ENCODE measurements around the gene LARP1.
"Not testable (repeated sequence)": the region's sequence is repeated elsewhere in the genome, so short reads cannot be mapped to it uniquely, and the experiment has no call there.

Gene LARP1

DNA sequence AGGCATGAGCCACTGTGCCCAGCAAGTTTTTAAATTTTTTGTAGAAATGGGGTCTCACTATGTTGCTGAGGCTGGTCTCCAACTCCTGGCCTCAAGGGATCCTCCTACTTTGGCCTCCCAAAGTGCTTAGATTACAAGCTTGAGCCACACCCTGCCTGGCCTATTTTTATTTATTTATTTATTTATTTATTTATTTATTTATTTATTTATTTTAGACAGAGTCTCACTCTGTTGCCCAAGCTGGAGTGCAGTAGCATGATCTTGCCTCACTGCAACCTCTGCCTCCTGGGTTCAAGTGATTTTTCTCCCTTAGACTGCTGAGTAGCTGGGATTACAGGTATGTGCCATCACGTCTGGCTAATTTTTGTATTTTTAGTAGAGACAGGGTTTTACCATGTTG, 18.8 kb upstream of the LARP1 start:
- not testable (repeated sequence) for DNase-seq

DNA sequence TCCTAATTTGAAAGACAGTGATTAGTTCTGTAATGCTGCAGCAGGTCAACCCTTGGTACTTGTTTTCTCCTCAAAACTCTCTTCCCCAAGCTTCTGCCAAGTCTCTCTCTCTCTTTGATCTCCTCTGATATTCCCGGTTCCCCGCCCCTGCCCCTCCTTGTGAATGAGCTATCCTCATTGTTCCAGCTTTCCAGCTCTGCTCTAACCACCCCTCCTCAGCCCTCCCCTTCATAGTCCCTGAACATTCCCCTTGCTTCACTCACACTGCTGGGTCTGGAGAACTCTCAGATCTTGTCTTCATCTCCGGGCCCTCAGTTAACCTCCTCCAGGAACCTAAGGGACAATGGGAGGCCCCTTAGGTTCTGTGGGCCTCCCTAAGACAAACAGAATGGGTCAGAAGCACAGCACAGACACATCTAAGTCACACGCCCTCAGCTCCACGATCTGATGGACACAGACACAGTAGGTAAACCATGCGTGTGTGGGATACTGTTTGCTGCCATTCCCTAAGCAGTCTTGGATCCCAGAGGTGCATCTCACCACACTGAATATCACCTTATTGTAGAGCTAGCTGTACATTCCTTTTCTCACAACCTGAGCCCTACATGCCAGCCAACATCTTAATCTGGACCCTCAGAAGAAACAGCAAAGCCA, 17.4 kb upstream of the LARP1 start:
- DNase-seq: no peak

DNA sequence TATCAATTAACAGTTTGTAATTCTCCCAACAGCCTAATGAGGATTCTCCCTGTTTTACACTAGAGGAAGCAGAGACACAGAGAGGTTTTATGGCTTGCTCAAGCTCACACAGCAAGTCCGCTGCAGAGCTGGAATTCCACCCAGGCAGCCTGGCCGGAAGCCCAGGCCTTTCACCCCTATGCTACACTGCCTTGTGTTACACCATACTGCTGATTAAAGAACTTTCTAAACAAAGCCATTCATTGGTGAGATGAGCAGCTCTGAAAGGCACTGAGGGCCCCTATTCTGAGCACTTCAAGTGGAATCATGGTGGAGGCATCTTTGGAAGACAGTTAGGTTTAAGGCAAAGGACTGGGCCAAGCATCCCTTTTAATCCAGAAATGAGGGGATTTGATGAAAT, 14.7 kb upstream of the LARP1 start:
- no peak for DNase-seq

DNA sequence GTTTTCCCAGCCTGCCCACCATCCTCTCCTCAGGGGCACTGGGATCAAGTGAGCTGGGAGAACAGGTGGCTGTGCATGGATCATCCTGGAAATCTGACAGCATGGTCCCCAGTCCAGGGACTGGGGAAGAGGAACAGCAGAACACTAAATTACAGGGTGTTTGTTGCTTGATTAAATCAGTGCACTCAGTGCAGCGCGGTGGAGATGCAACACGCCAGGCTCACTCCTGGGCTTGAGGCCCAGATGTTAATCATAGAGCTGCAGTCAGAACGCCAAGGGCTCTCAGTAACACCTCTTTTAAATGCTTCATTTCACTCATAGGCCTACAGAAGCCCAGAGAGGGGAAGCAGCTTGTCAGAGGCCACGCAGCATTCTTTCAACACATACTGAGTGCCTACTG, 14.2 kb upstream of the LARP1 start:
- no peak for DNase-seq

DNA sequence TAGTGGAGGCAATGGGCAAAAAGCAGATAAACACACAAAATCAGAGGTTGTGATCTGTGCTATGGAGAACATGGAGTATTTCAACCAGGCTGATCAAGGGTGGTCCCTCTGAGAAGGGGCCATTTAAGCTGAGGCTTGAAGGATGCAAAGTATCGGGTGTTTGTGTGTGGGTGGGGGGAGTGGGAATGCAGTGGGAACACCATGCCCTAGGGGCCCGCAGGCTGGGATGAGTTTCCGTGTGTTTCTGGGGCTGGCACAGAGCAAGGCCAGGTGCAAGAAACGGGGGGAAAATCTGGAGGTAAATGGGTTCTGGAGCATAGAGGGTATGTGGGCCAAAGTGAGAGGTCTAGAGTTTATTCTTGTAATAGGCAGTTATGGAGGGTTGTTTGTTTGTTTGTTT, 13.8 kb upstream of the LARP1 start:
- DNase-seq: no peak

DNA sequence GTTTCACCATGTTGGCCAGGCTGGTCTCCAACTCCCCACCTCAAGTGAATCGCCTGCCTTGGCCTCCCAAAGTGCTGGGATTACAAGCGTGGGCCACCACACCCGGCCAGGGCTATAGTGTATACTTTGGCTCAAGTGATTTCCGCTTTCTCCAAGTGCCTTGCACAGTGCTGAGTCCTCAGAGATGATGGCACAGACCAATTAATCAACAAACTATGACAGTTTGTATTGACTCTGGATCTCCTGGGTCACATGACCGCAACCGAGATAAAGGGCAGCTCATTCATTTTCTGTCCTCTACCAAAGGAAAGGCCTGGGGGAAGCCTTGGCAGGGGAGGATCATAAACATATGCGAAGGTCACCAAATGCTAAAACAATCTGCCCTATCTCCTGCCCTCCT, 11.4 kb upstream of the LARP1 start:
- no peak for DNase-seq

DNA sequence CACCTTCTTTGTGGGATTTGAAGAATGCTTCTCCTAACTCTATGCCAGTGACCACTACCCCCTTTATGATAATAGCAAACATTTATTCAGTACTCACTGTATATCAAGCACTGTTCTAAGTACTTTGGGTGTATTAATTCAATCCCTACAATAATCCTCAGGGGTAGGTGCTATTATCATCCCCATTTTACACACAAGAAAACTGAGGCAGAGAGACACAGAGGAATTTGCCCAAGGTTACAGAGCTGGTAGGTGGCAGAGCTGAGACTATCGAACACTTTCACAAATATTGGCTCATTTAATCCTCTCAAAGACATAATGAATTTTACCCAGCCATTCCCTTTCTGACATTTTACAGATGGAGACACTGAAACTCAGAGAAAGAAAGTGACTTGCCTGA, 9.8 kb upstream of the LARP1 start:
- DNase-seq: no peak

DNA sequence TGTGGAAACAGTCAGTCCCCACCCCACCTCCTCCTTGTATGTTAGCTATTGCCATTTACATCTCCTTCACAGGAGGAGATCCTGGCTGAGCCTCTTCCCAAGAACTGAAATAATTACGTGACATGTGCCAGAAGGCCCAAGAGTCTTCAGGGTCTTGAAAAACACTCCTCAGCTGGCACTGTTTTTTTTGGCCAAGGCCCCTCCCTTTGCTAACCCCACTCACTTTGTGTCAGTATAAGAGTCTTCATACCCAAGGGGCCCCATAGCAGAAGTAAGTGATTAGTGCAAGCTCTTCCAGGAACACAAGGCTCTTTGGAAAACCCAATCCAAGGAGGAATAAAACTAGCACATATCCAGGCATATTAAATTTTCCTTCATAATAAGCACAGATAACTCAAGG, 5.7 kb upstream of the LARP1 start:
- DNase-seq: no peak

DNA sequence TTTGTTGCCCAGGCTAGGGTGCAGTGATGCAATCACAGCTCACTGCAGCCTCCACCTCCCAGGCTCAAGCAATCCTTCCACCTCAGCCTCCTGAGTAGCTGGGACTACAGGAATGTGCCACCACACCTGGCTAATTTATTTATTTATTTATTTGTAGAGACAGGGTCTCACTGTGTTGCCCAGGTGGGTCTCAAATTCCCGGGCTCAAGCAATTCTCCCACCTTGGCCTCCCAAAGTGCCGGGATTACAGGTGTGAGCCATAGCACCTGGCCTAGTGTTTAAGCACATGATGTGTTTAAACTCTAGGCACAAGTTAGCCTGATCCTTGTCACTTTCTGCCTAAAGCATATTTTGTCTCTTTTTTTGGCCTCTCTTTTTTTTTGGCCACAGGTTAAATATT, 4.5 kb upstream of the LARP1 start:
- DNase-seq: not testable (repeated sequence)

DNA sequence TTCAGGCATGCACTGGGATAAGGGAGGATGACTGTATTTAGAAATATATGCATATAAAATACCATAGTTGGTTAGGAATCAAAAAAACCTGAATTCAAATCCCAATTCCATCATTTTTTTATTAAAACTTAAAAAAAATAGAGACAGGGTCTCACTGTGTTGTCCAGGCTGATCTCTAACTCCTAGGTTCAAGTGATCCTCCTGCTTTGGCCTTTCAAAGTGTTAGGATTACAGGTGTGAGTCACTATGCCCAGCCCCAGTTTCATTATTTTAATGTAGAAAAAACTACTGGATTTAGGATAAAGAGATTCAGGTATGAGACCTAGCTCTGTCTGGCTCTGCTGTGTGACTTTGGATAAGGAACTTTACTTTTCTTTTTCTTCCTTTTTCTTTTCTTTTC, 3.3 kb upstream of the LARP1 start:
- DNase-seq: no peak

DNA sequence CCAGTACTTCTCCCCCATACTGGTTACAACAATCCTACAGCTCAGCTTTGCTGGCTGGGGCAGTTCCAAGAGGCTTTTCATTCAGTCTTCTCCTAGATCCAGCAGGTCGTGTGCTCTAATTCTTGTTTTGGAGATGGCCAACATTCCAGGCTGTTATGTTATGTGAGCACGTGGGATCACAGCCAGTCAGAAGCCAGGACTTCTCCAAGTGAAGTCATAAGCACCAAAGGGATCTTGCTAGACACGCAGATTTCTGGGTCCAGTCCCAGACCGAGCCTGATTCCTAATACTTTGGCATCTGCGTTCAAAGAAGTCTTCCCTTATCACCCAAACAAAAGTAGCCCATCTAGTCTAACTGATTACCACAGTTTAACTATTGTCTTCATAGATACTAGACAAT, 1.4 kb upstream of the LARP1 start:
- DNase-seq: no peak

DNA sequence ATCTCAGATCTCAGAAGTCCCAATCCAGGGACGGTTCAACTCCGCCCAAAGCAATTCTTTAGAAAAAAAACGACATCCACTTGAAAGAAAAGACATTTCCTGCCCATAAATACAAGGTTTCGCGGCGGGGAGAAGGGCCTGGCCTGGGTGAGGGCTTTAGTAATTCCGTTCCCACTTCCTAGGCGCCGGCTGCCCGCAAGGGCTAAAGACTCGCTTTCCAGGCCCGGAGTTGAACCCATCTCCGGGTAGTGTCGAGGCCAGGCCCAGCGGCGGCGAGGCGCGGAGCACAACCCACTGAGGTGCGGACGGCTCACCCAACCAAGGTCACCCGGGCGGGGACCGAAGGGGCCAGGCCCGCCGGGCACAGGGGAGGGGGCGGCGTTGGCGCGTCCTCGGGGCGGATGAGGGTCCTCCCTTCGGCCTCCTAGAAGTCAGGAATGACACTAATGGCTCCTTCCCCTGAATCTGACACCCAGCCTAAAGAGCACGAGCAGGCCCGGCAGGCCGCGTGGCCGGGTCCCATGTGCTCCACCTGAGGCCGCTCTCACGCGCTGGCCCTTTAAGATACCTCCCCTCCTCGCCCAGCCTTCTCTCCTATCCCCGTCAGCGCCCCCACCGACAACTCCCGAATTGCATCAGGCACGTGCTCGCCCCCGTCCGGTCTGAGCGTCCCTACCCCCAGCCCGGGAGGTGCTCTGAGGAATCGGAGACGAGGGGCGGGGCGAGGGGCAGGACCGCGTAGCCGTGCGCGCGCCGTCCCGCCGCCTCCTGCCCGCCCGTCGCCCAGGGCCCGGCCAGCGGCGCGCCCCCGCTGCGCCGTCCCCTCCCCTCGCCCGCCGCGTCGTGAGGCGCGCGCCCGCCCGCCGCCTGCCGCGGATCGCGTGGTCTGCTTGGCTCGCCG, 467 bp upstream of the LARP1 start:
- DNase-seq: peak; percentile 99

DNA sequence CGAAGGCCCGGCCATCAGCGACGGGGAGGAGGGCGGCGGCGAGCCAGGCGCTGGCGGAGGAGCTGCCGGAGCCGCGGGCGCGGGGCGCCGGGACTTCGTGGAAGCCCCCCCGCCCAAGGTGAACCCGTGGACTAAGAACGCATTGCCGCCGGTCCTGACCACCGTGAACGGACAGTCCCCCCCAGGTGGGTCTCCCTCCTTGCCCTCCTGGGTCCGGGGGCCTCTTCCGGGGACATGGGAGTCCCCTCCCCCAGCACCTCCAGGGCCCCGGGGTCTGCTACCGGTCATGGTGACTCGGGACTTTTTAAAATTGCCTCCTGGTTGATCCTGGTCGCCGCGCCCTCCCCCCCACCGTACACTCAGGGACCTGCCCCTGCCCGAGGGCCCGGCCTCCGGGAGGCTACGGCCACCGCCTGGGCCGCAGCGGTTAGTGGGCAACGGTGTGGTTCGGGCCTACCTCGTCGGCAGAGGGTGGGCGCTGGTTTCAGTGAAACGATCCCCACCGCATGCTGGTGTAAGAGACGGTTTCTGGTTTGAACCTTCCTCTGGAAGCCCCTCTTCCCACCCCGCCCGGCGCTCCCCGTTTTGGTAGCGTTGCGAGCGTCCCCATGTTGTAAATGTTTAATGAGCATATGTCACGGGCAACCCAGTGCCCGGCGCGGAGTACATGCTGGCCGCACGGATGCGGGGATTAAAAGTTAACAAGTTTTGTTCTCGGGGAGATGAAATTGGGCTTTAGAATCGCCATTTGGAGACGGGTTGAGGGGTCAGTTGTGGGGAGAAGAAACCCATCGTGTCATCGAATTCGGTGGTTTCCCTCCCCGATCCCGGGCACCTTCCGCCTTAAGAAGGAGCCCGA, 1.1 kb downstream of the LARP1 start:
- peak; percentile 33 for DNase-seq

DNA sequence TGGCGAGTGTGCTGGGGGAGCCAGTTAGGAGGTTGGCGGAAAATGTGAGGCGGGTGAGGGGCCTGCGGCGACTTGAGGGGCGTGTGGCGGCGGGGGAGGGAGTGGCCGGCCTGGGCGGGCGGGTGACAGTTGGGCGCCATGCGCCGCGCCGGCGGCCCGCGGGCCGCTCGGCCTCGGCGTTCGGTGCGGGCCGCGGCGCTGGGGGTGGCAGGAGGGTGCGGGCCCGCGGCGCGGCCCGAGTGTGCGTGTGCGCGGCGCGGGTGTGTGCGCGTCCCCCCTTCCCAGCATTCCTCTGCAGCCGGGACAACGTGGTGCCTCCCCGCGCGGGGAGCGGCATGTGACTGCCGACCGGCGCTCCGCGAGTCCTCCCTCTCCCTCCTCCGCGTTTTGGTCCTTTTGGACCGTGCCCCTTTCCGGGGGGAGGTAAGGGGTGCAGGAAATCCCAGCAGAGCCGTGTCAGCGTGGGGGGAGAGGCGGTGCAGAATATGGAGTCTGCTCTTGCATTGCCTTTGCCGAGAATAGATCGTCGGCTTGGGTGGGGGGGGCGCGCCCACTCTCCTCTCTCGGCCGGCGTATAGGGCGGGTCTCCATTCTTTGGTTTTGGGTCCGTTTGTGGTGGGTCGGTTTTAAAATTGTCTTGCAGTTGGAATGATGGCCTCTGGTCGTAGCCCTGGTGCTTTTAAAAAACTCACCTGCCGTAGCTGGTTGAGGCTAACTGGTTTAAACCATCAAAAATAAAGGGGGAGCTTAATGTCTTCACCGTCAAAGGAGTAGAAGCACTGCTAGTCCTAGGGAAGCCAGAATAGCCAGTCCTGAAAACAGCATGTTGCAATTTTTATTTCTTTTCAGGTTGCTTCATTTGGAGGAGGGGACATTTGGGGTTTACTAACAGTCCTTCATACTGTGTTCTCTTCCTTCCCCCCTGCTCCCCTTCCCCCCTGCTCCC, 2.0 kb downstream of the LARP1 start:
- DNase-seq: peak; percentile 58

DNA sequence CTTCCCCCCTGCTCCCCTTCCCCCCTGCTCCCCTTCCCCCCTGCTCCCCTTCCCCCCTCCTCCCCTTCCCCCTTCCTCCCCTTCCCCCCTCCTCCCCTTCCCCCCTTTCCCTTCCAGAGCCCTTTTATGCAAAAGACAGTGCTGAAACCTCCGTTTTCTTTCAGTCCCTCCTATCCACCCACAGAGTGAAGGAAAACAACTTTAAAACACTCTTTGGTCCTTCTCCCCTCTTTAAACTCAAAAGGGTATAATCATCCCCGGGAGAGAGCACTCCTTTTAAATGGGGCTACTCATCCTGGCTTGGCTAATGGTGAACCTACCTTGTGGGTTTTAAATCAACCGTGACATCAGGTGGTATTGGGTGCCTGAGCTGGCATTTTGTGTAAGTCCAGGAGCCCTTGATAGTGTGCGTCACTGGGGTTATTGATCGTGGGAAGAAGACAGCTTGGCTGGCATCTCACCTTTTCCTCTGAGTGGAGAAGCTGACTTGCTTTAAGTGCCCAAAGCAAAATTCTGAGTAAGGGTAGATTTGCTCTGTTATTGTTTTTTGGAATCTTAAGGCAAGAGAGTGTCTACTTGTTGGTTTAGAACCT, 2.7 kb downstream of the LARP1 start:
- DNase-seq: peak; percentile 58

DNA sequence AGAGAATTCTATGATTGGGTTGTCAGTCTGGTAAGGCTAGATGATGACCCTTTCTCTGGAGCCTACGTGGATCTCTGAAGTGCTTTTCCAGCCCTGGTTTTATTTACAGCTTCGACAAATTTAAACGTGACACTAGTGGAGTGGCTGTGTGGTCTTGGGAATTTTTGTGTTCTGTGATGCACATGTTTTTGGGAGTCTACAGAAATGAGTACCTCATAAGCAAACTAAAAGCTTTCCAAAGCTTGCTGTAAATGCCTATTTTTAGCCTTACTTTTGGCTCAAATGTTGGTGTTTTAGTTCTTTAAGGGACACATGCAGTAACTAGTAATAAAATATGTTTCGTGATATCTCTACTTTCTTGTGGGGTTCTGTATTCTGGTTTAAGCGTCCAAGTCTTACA, 3.3 kb downstream of the LARP1 start:
- no peak for DNase-seq

DNA sequence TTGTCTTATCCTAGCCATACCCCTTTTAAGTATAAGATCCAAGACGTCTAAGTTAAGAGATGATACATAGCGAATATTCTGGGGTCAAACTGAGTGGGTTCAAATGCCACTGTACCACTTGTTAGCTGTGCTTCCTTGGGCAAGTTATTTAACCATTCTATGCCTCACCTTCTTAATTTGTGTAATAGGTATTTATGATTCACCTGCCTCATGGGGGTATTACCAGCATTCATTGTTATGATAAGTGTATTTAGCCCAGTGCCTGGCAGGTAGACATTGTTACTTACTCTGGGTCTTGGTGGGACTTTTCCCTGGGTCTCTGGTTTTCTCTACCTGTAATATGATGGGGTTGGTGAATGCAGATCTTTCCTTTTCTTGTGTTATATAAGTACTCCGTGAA, 3.8 kb downstream of the LARP1 start:
- DNase-seq: no peak

DNA sequence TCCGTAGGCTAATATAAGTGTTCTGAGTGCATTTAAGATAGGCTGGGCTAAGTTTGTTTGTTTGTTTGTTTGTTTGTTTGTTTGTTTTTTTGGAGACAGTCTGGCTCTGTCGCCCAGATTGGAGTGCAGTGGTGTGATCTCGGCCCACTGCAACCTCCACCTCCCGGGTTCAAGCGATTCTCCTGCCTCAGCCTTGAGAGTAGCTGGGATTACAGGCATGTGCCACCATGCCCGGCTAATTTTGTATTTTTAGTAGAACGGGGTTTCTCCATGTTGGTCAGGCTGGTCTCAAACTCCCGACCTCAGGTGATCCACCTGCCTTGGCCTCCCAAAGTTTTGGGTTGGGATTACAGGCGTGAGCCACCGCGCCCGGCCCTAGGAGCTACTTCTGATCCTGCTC, 4.7 kb downstream of the LARP1 start:
- not testable (repeated sequence) for DNase-seq

DNA sequence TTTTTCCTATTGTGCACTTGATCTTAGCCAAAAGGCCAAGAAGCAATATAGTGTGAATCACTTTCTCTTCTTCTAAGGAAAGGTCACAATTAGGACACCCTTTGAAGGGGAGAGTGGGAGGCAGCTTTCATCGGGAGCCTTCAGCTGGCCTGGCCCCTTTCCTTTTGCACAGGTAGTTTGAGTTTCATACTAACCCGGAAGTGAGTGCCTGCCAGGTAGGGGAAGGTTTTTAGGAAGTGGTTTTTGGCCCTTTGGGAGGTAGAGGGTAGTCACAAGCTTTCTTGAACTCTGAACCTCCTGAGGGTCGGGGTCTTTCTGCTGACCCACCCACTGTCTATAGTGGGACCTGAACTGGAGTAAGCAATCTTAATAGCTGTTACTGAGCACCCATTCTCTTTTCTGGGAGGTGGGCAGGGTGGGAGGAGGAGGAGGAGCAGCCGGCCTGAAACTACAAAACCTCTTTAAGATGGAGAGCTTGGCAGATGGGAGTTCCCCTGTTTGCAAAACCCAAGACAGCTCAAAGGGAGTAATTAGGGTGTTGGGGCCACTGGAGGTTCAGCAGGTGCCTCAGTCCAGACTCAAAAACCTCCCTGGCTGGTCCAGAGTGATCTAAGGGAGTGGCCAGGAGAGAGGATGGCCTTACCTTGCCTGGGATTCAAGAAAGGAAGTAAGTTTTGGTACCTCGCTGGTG, 6.0 kb downstream of the LARP1 start:
- DNase-seq: no peak

DNA sequence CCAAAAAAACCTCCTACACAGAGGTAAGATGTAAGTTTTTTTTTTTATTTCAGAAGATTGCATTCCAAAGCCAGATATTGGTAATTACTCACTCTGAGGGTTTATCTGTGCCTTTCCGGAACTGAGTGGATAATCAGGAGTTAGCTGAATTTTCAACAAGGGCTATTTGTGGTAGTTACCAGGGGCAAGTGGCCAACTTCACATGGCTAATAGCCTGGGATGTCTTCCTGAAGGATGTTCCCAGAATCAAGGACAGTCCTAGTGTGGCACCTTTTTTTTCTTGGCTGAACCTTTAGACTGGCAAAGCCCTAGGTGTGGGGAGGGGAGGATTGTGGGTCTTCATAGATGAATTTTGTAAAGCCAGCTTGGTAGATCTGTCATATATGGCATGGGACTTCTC, 7.1 kb downstream of the LARP1 start:
- DNase-seq: no peak

DNA sequence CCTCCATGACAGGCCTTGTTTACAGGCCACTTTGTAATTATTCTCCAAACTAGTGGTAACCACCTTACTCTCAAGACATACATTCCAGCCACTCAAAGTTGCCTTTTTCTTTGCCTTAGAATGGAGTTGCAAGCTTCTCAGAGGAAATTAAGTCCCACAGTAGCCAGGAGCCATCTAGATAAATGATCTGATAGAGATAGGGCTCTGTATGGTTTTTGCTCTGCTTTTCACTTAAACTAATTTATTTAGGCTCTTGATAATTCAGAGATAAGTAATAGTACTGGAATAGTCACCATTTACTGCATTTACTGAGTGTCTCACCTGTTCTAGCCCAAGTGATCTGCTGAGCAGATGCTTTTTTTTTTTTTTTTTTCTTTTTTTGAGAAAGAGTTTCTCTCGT, 7.5 kb downstream of the LARP1 start:
- DNase-seq: no peak

Measured in activated CD4-positive, alpha-beta T cell treated with anti-CD3 and anti-CD28 coated beads, Interleukin-10, Interleukin-2, amounts not matched to agents 100 ng/mL and 50 ng/mL, durations not matched to agents 16 hours and 8 hours (primary cell).